ENCODE data around the gene STUM.

DNA sequence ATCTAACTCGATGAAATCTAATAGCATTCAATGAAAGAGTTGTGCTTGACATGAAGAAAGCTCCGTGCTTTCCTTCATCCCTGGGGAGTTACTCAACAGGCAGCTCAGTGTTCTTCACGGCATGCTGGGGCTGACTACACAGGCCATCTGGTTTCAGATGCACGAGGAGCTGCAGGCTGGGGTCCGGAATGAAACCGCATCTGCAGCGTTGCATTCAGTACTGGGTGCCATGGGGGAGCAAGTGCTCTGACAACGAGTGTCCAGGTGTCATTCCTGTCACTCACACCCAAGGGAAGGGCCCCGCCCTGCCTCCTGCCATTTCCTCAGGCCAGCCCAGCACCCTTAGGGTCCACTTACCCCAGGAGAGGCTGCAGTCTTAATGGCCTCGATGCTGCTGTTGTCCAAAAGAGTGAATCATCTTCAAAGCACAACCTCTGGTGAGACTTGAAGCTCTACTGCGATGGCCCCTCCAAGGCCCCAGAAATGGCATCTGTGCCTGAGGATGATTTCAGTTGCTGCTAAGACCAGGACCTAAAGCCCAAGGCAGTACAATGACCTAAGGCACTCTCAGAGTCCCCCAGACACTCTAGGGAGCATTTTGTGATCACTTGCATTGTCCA is 61.4 kb downstream of the STUM start:
- TF ChIP-seq, protein P1, sequence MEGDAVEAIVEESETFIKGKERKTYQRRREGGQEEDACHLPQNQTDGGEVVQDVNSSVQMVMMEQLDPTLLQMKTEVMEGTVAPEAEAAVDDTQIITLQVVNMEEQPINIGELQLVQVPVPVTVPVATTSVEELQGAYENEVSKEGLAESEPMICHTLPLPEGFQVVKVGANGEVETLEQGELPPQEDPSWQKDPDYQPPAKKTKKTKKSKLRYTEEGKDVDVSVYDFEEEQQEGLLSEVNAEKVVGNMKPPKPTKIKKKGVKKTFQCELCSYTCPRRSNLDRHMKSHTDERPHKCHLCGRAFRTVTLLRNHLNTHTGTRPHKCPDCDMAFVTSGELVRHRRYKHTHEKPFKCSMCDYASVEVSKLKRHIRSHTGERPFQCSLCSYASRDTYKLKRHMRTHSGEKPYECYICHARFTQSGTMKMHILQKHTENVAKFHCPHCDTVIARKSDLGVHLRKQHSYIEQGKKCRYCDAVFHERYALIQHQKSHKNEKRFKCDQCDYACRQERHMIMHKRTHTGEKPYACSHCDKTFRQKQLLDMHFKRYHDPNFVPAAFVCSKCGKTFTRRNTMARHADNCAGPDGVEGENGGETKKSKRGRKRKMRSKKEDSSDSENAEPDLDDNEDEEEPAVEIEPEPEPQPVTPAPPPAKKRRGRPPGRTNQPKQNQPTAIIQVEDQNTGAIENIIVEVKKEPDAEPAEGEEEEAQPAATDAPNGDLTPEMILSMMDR (IDR thresholded peaks at IDR 0.05; ENCODE audit: low read depth, low read length) = no peak
- TF ChIP-seq EZH2phosphoT487 (IDR thresholded peaks at IDR 0.05; ENCODE audit: low read depth) = no peak

All from OCI-LY3 (cell line).